Fibroblast of skin of back (primary cell): ENCODE results near the gene PRR23E.

Experiments
- DNase-seq: peaks from one replicate; pipeline ENCODE4 v3.0.0-alpha.2; 2013

The PRR23E gene

GRCh38 chr3:127228866-127229265 lies 35.9 kb downstream of the PRR23E start:
- DNase-seq: no peak

GRCh38 chr3:127233371-127233770 lies 40.4 kb downstream of the PRR23E start:
- peak; percentile 13 for DNase-seq

- DNase-seq: no peak
These were observed 41.8 kb downstream of the PRR23E start for GRCh38 chr3:127234778-127235177.

- no peak for DNase-seq
These were observed 42.8 kb downstream of the PRR23E start for GRCh38 chr3:127235706-127236105.

- DNase-seq: no peak
These were observed 44.9 kb downstream of the PRR23E start for GRCh38 chr3:127237835-127238234.

GRCh38 chr3:127238602-127239001 lies 45.7 kb downstream of the PRR23E start:
- DNase-seq: no peak

- DNase-seq: no peak
These were observed 54.4 kb downstream of the PRR23E start for GRCh38 chr3:127247292-127247691.
